ES-I3 (cell line): ENCODE measurements around the gene RTP5.
"Not testable (repeated sequence)": the region's sequence is repeated elsewhere in the genome, so short reads cannot be mapped to it uniquely, and the experiment has no call there.

Source experiments
- H3K36me3 ChIP-seq: 2 replicates; pipeline ENCODE4 v1.6.1; 2013; ENCODE audit warnings: mild to moderate bottlenecking, low read length, control low read depth, moderate library complexity; ENCODE audit not compliant: insufficient read depth
- H3K4me1 ChIP-seq: 2 replicates; pipeline ENCODE4 v1.6.1; 2013; ENCODE audit warnings: mild to moderate bottlenecking, control low read depth, low read length; ENCODE audit not compliant: insufficient read depth
- H3K9ac ChIP-seq: 2 replicates; pipeline ENCODE4 v1.6.1; 2013; ENCODE audit warnings: low read depth, mild to moderate bottlenecking, low read length, moderate library complexity
- H3K9me3 ChIP-seq: 2 replicates; pipeline ENCODE4 v1.6.1; 2013; ENCODE audit warnings: mild to moderate bottlenecking, low read length, moderate library complexity; ENCODE audit not compliant: control insufficient read depth, insufficient read depth

RTP5 gene

DNA sequence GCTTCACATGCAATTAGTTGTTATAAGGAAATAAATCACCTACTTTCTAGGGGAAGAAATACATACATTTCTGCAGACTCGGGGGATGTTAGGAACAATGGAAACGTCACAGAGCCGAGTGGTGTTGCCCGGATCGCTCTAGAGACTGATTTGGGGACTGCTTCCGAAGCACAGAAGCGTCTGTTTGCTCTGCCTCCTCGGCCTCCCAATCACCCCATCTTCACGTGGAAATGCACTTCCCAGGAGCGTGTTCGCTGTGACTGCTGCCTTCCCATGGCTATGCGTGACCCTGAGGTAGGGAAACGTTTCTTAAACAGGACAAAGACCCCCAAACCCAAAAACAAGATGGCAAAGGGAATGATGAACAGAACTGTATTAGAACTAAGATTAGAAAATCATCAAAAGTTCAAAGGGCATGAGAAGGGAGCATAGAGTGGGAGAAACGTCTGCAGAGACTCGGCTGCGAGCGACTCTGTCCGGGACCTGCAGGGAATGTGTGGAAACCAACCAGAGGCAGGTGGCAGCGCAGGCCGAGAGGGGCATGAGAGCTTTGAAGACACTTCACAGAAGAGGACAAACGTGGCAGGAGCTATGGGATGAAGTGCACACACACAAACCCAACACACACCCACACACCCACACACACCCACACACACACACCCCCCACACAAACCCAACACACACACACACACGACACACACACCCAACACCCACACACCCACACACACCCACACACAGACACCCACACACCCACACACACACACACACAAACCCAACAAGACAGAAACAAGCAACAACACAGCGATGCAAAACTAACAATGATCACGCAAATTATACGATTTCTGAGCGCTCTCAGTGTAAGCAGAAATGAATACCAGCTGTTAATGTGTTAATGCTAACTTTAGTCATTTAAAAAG is 41.3 kb downstream of the RTP5 start:
- Histone ChIP-seq H3K9ac (no peak overlapping the region), H3K36me3 (no peaks in the 10 kb centered on the region), H3K9me3 (no peaks in the 10 kb centered on the region), H3K4me1 (no peaks in the 10 kb centered on the region)

DNA sequence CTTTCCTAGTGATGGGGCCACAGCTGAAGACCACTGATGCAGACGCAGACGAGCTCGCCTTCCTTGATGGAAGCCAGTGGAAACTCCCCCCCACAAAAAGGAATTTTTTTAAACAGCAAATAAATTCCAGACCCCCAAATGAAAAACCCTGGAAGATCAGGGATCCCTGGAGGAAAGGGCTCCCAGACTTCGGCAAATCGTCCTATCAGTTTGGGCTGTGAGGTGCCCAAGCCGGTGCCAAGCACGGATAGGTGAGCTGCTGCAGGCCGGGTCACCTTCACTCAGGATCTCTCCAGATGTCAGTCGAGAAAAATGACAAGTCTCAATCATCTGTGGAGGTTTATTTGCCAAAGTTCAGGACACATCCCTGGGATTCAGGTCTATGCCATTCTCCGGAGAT is 42.0 kb downstream of the RTP5 start:
- Histone ChIP-seq H3K9me3 (no peaks in the 10 kb centered on the region), H3K9ac (no peak overlapping the region), H3K4me1 (no peaks in the 10 kb centered on the region), H3K36me3 (no peaks in the 10 kb centered on the region)

DNA sequence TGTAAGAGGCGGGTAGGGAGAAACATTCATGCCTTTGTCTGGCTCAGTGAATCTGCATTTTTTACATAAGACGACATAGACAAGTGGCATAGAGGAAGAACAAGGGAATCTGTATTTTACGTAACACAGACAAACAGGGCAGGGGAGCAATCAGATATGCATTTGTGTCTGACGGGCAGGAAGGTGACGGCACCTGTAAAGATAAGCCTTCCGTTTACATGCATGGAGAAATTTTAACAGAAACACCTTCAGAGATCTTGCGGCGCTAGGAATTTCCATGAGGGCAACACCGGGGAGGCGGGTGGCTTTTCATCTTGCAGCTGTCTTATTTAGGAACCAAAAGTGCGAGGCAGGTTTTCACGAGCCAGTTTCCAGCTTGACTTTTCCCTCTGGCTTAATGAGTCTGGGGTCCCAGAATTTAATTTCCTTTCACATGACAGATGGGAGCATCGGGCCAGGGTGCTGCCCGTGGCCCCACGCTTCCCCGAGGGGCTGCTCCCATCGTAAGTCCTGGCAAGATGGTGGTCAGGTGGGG is 42.6 kb downstream of the RTP5 start:
- no peak overlapping the region for H3K9ac ChIP-seq
- H3K9me3 ChIP-seq = no peaks in the 10 kb centered on the region

DNA sequence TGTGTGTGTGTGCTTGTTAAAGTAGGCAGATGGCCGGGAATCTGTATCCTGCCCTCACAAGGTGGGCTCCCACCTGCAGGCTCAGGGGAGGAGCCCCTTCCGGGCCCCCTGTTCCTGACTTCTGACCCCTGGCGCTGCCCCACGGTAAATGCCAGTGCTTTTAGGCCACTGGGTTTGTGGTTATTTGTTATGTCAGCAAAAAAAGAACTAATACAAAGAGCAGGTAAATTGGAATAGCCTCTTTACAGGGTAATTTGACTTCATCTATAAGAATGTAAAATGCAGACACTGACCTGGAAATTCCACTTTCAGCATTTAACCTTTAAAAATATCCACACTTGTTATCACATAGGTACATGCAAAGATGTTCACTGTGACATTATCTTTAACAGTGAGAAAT is 44.2 kb downstream of the RTP5 start:
- H3K9me3 ChIP-seq = no peaks in the 10 kb centered on the region
- H3K36me3 ChIP-seq = no peaks in the 10 kb centered on the region
- no peak overlapping the region for H3K9ac ChIP-seq

More for the DNA sequence above, 42.6 kb downstream of the RTP5 start:
- Histone ChIP-seq H3K36me3 (no peaks in the 10 kb centered on the region), H3K4me1 (no peaks in the 10 kb centered on the region)

DNA sequence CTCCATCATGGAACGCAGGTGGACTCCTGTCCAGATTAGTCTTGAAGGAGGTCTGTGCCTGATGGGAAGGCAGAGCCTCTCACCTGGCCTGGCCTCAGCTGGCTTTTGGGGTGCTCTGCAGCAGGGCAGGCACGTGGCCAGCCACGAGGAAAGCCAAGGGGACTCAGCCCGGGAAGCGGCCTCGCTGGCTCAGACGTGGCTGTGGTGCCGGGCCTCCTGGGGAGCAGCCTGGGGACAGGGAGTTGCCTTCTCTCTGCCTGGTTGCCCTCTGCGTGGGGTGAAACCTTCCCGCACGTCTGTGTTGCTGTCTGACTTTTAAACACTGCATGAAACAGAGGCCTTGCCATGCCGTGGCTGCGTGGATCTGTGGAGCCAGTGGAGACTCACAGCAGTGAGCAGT is 45.0 kb downstream of the RTP5 start:
- no peak overlapping the region for H3K9ac ChIP-seq
- H3K4me1 ChIP-seq = no peaks in the 10 kb centered on the region
- H3K36me3 ChIP-seq = no peaks in the 10 kb centered on the region
- no peaks in the 10 kb centered on the region for H3K9me3 ChIP-seq

More for the DNA sequence above, 44.2 kb downstream of the RTP5 start:
- no peaks in the 10 kb centered on the region for H3K4me1 ChIP-seq

DNA sequence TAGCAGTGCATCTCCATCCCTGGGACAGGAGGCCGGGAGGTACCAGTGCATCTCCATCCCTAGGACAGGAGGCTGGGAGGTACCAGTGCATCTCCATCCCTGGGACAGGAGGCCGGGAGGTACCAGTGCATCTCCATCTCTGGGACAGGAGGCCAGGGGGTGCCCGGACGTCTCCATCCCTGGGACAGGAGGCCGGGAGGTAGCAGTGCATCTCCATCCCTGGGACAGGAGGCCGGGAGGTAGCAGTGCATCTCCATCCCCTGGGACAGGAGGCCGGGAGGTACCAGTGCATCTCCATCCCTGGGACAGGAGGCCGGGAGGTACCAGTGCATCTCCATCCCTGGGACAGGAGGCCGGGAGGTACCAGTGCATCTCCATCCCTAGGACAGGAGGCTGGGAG is 52.1 kb downstream of the RTP5 start:
- not testable (repeated sequence) for H3K9ac ChIP-seq, H3K4me1 ChIP-seq, H3K9me3 ChIP-seq

DNA sequence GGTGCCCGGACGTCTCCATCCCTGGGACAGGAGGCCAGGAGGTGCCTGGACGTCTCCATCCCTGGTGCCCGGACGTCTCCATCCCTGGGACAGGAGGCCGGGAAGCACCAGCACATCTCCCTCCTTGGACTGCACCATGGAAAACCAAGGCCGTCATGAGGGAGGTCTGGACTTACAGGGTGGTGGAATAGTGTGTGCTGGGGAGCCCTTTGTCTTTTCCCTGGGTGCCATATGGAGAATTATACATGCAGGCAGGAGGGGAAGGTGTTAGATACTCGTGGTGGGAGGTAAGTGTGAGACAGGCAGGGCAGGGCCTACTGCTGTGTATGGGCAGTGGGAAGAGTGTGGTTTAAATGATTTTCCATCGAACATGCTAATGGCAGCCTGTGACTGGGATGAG is 52.9 kb downstream of the RTP5 start:
- Histone ChIP-seq H3K9ac (no peak overlapping the region), H3K9me3 (no peaks in the 10 kb centered on the region), H3K36me3 (no peaks in the 10 kb centered on the region), H3K4me1 (no peaks in the 10 kb centered on the region)

More for the DNA sequence above, 52.1 kb downstream of the RTP5 start:
- not testable (repeated sequence) for H3K36me3 ChIP-seq

DNA sequence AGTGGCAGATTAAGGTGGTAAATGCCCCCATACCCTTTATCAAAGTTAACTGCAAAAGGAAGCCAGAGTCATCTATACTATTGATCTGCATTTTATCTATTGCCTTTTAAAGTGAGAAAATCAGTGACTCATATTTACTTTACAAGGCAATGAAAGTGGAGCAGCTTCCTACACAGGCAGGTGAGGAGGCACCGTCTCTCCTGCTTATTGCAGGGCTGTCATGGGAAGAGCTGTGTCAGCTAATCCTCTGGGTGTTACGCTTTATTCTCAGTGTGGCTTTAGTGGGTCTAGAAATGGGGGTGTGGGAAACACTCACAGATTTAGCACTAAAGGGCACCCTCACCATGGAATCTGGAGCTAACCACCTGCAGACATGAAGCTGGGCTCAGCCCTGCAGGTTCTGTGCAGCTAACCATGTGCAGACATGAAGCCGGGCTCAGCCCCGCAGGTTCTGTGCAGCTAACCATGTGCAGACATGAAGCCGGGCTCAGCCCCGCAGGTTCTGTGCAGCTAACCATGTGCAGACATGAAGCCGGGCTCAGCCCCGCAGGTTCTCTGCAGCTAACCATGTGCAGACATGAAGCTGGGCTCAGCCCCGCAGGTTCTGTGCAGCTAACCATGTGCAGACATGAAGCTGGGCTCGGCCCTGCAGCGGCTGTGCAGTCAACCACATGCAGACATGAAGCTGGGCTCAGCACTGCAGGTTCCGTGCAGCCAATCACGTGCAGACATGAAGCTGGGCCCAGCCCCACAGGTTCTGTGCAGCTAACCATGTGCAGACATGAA is 53.5 kb downstream of the RTP5 start:
- not testable (repeated sequence) for H3K9ac ChIP-seq, H3K36me3 ChIP-seq, H3K4me1 ChIP-seq, H3K9me3 ChIP-seq
